Measurements from ENCODE around the gene CPNE4.
A peak's percentile ranks its signal among the peaks of the same experiment; 100 is the strongest.

The CPNE4 gene

DNA sequence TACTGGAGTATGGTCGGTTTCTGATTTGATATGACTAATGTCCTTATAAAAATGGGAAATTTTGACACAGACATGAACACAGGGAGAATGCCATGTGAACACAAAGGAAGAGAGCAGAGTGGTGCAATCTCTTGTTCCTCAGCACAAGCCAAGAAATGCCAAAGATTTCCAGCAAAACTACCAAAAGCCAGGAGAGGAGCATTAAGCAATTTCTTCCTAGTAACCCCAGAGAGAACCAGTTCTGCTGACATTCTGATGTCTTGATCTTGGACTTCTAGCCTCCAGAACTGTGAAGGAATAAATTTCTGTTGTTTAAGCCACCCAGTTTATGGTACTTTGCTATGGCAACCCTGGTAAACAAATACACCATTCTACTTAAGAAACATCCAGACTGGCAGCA, 304.2 kb downstream of the CPNE4 start:
- no peak for DNase-seq

DNA sequence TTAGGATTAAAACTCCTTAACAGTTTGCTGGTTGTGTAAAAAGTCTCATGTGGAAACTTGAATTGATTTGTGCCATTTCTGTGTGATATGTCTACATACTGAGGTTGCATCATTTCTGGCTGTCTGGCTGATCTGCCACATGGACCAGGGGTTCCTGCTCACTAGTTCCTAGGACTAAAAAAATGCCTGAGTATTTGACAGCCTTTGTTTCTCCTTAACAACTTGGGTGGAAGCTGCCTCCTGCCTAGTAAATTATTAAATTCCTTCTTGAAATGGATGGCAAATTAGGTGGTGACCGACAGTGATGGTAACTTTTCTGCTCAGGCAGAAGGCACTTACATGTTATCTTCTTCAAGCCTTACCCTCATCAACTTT, 305.2 kb downstream of the CPNE4 start:
- no peak for DNase-seq

DNA sequence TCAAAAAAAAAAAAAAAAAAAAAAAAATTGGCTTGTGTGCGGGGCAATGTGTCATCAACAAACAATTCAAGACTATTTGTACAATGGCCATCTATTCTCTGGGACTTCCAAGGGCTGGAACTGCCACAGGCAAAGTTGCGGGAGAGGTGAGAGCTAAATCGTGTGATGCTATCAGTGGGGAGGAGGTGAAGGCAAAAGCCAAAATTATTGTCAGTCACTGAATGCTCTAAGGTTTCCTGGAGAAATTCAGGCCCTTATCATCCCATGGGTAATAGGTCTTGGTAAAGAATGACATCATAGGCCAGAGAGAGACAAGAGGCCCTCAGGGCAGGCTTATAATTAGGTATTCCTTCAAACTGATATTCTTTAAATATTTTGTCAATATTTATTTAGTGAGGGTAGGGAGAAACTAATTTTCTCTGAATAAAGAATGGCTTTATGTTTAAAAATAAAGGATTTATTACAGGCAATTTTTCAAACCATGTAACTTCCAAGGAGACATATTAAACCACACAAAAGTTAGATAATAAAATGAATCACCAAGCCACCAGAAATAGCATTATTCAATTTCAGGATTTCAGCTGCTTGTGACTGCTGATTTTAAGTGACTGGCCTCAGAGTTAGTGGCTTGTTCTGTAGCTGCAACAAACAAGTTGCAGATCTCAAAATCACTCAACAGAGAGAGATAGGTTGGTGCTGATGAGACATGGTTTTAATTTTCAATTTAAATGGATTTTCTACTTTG, 305.7 kb downstream of the CPNE4 start:
- peak; percentile 27 for DNase-seq

DNA sequence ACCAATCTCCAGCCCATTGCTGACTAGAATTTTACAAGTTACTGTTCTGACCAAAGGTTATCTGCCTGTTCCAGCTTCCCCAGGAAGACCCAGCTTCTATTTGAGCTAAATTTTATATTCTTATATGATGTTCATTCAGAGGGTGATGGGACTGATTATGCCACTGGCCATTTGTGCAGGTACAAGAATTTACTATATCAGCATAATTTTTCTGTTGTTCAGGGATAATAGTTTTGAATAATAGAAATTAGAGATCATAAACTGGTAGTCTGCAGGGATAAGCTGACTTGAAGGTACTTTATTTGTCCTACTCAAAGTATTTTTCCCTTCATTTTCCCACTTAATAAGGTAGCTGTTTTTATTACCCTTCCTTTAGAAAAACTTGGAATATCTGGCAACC, 309.4 kb downstream of the CPNE4 start:
- DNase-seq: no peak

- no peak for DNase-seq
Observed at GRCh38 chr3:131723343-131723742, 311.5 kb downstream of the CPNE4 start.

GRCh38 chr3:131717493-131717892, 317.3 kb downstream of the CPNE4 start:
- no peak for DNase-seq

DNA sequence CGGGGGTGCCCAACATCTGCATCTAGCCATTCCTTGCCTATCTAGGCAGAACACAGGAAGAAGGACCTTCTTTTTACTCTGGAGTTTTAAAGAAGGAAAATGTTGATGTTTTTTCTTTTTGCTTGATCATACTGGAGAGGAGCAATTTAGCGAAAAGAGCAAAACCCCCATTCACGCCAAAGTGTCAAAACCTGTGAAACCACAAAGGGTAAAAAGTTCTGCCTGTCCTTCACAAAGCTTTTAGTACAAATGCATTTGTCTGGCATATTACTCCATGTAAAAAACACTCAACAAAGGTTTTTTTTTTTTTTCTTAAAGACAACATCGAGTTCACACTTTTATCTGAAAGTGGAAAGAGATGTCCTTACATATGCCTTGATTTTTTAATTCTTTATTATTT, 317.9 kb downstream of the CPNE4 start:
- DNase-seq: no peak

- DNase-seq: no peak
Observed at GRCh38 chr3:131716007-131716406, 318.8 kb downstream of the CPNE4 start.

DNA sequence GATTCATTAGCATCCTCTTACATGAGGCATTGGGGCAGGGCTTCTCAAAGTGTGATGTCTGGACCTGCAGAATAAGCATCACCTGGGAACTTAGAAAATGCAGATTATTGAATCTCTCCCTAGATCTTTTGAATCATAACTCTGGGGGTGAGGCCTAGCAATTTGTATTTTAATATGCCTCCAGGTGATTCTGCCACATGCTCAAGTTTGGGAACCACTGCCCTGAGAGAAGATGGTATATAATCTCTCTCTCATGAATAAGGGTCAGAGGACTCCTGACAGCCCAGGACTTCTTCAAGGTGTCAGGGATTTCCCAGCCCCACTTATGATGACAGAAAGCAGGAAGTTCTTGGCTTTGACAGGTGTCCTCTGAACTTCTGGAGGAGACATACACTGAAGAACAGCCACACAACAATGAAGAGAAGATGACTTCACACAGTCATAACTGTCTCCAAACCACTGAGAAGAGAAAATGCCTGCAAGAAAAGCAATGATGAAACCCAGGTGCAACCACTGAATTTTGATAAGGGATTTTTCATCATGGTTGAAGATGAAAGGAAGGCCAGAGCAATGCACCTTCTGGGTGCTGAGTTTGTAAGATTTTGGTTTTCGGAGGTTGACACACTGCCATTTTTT, 320.1 kb downstream of the CPNE4 start:
- DNase-seq: no peak

- no peak for DNase-seq
Observed at GRCh38 chr3:131713416-131714123, 321.2 kb downstream of the CPNE4 start.

- DNase-seq: no peak
Observed at GRCh38 chr3:131712662-131713061, 322.2 kb downstream of the CPNE4 start.

DNA sequence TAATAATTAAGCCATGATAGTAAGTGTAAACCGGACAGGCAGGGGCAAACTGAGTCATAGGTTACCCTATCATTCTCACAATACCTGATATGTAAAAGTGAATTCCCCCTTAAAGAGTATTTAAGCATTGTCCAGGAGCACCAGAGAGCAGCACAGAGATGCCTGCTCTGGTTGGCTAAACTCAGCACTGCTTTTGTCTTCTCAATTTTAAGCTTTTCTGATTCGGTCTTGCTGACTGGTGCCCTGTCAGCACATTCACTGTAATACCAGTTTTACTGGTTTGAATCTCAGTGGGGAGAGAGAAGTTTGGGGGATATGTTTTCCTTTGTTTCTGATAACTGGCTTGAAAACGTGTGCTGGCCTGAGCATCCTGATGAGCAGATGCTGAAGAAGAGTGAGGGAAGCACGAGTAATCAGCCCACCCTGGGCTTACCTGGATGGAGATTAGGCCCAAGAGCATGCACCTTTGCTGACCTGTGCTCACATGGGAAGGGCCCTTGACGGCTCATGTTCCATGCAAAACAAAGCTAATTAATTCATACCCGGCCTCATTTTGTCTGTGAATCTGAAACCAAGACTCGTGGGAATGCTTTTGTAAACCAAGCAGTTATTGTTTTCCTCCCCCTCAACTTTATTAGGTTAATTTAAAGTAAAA, 323.6 kb downstream of the CPNE4 start:
- no peak for DNase-seq

GRCh38 chr3:131708241-131708640, 326.6 kb downstream of the CPNE4 start:
- no peak for DNase-seq

- DNase-seq: peak; percentile 95
Observed at GRCh38 chr3:131705558-131706051, 329.2 kb downstream of the CPNE4 start.

GRCh38 chr3:131705099-131705498, 329.7 kb downstream of the CPNE4 start:
- DNase-seq: no peak

GRCh38 chr3:131704098-131704497, 330.7 kb downstream of the CPNE4 start:
- no peak for DNase-seq

GRCh38 chr3:131702146-131702545, 332.7 kb downstream of the CPNE4 start:
- DNase-seq: no peak

DNA sequence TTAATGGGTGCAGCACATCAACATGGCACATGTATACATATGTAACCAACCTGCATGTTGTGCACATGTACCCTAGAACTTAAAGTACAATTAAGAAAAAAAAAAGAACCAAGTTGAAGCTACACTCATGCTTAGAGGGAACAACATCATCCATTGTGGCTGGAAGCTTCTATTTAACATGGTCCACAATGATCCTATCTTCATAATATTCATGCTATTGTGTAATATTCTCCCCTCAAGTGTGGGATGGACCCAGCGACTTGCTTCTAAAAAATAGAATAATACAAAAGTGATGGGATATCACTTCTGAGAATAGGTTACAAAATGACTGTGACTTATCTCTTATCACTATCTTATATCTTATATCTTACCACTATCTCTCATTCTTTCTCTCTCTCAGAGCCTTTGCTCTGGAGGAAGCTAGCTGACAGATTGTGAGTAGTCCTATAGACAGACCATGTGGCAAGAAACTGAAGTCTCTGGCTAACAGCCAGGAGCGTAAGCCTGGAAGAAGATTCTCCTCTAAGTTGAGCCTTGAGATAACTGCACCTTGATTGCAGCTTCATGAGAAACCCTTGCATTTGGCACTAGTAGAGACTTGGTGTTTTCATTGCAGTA, 333.6 kb downstream of the CPNE4 start:
- no peak for DNase-seq

DNA sequence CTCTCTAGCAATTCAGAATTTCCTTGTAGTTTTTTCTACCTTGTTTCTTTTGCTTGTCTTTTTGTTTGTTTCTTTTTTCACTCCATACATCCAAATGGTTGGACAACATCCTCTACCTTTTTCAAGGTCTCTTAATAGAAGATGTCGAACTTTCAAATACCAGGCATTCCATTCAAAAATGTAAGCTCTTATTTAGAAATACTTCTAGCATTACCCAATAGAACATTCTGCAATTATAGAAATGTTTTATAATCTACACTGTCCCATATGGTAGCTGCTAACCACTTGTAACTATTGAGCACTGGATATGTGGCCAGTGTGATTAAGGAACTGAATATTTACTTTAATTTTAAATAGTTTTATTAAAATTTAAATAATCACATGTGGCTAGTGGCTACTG, 335.8 kb downstream of the CPNE4 start:
- DNase-seq: no peak

GRCh38 chr3:131694376-131694775, 340.4 kb downstream of the CPNE4 start:
- no peak for DNase-seq

GRCh38 chr3:131692356-131692755, 342.5 kb downstream of the CPNE4 start:
- DNase-seq: no peak

- no peak for DNase-seq
Observed at GRCh38 chr3:131690800-131691199, 344.0 kb downstream of the CPNE4 start.

DNA sequence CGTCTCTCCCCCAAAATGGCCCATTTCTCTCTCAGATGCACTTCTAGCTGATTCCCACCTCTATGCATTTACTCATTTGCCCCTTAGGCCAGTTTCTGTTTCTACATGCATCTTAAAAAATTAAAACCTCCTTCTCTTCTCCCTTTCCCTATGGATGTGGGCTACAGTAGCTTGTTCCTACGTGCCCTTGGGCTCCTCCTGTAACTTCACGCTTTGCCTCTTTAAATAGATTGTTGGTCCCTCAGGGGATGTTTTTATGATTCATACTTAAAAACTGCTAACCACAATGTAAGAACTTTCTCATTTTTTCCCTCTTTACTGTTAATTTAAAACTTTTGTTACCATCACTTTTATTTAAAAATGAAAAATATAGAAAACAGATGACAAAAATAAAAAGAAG, 346.4 kb downstream of the CPNE4 start:
- no peak for DNase-seq
